Choroid plexus epithelial cell (primary cell): ENCODE data around the gene PDZRN3.

Experiments
- DNase-seq: peaks from one replicate; pipeline ENCODE4 v3.0.0-alpha.2; 2010; ENCODE audit warnings: low read depth
- H3K4me3 ChIP-seq: 2 replicates; pipeline ENCODE4 v1.5.1; 2011; ENCODE audit warnings: low read depth, mild to moderate bottlenecking, control low read depth, low read length, moderate library complexity
- CTCF ChIP-seq: conservative IDR thresholded peaks from 2 replicates; pipeline ENCODE4 v1.5.1; 2011; ENCODE audit warnings: low read depth, mild to moderate bottlenecking, control low read depth, inconsistent platforms, low read length, moderate library complexity

The PDZRN3 gene

GRCh38 chr3:73363093-73363492, 261.6 kb downstream of the PDZRN3 start:
- TF ChIP-seq CTCF, result no peak
- H3K4me3 ChIP-seq, result no peak overlapping the region
- no peak for DNase-seq

- no peak for DNase-seq
- no peak for TF ChIP-seq CTCF
- H3K4me3 ChIP-seq, result no peak overlapping the region
These were observed 263.1 kb downstream of the PDZRN3 start for GRCh38 chr3:73361591-73361990.

- H3K4me3 ChIP-seq, result no peak overlapping the region
- TF ChIP-seq CTCF, result no peak
These were observed 271.0 kb downstream of the PDZRN3 start for GRCh38 chr3:73353649-73354217.

GRCh38 chr3:73352841-73353645, 271.7 kb downstream of the PDZRN3 start:
- no peak overlapping the region for H3K4me3 ChIP-seq
- no peak for DNase-seq
- no peak for TF ChIP-seq CTCF

More at GRCh38 chr3:73353649-73354217, 271.0 kb downstream of the PDZRN3 start:
- no peak for DNase-seq

GRCh38 chr3:73351423-73352071, 273.2 kb downstream of the PDZRN3 start:
- H3K4me3 ChIP-seq, result no peak overlapping the region
- no peak for TF ChIP-seq CTCF
- DNase-seq, result no peak

- no peak for DNase-seq
- no peak for TF ChIP-seq CTCF
- no peak overlapping the region for H3K4me3 ChIP-seq
These were observed 273.7 kb downstream of the PDZRN3 start for GRCh38 chr3:73350996-73351395.
